ENCODE results near the gene TYRP1.

TYRP1 gene

DNA sequence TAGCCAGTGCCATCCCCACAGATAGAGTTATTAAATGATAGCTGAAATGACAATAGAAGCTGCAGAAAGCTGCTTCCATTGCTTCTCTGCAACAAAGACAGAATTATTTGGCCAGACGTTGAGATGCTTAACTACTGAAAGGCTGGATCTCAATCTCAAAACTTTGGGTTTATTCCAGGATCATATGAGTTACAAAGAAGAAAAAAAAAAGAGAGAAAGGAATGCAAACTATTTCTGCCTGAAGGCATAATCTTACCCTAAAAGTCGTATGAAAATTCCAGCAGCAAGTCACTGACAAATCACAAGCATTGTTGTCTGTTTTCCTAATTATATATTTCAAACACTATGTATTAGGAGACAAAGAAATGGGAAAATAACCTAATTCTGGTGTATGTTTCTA lies 12.8 kb upstream of the TYRP1 start:
- H3K27ac Mint-ChIP-seq, result no peak overlapping the region
- H3K27me3 Mint-ChIP-seq, result no peaks in the 10 kb centered on the region
- H3K9me3 Mint-ChIP-seq, result peaks cover 11% of the 10 kb centered on the region
- H3K4me1 Mint-ChIP-seq (ENCODE audit: low read depth), result no peaks in the 10 kb centered on the region
- no peak overlapping the region for H3K4me3 Mint-ChIP-seq
- no peaks in the 10 kb centered on the region for H3K36me3 Mint-ChIP-seq (ENCODE audit: low read depth)

- Mint-ChIP-seq H3K4me1 (ENCODE audit: low read depth) (no peaks in the 10 kb centered on the region), H3K36me3 (ENCODE audit: low read depth) (no peaks in the 10 kb centered on the region), H3K27me3 (no peaks in the 10 kb centered on the region), H3K9me3 (peaks cover 11% of the 10 kb centered on the region), H3K4me3 (no peak overlapping the region), H3K27ac (no peak overlapping the region)
Measured at GRCh38 chr9:12680757-12681156, 12.4 kb upstream of the TYRP1 start.

- Mint-ChIP-seq H3K4me3 (no peak overlapping the region), H3K27me3 (no peaks in the 10 kb centered on the region), H3K27ac (no peak overlapping the region), H3K9me3 (peaks cover 11% of the 10 kb centered on the region), H3K36me3 (ENCODE audit: low read depth) (no peaks in the 10 kb centered on the region), H3K4me1 (ENCODE audit: low read depth) (no peaks in the 10 kb centered on the region)
Measured at GRCh38 chr9:12681620-12682019, 11.6 kb upstream of the TYRP1 start.

DNA sequence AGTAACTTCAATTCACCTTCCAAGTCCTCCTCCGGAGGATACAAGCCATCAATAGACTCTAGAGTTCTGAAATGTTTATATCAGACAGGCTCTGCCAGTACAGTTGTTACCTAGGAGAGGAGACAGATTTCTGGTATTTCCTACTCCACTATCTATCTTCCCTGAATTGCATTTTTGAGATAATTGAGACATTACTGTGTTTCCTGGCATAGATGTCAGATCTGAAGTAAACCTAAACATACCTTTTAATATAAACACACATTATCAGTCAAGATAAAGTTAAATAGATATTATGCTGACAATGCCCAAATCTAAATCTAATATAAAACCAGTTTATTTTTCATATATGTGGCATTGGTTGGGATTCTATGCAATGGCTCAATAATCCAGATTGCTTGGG lies 8.2 kb upstream of the TYRP1 start:
- no peak overlapping the region for H3K27ac Mint-ChIP-seq
- H3K9me3 Mint-ChIP-seq, result peaks cover 8% of the 10 kb centered on the region
- H3K27me3 Mint-ChIP-seq, result no peaks in the 10 kb centered on the region
- H3K36me3 Mint-ChIP-seq (ENCODE audit: low read depth), result no peaks in the 10 kb centered on the region
- no peaks in the 10 kb centered on the region for H3K4me1 Mint-ChIP-seq (ENCODE audit: low read depth)
- no peak overlapping the region for H3K4me3 Mint-ChIP-seq

- H3K9me3 Mint-ChIP-seq, result peaks cover 15% of the 10 kb centered on the region
- no peaks in the 10 kb centered on the region for H3K4me1 Mint-ChIP-seq (ENCODE audit: low read depth)
- H3K4me3 Mint-ChIP-seq, result no peak overlapping the region
- H3K36me3 Mint-ChIP-seq (ENCODE audit: low read depth), result no peaks in the 10 kb centered on the region
- H3K27me3 Mint-ChIP-seq, result no peaks in the 10 kb centered on the region
- no peak overlapping the region for H3K27ac Mint-ChIP-seq
Measured at GRCh38 chr9:12689233-12689632, 4.0 kb upstream of the TYRP1 start.

DNA sequence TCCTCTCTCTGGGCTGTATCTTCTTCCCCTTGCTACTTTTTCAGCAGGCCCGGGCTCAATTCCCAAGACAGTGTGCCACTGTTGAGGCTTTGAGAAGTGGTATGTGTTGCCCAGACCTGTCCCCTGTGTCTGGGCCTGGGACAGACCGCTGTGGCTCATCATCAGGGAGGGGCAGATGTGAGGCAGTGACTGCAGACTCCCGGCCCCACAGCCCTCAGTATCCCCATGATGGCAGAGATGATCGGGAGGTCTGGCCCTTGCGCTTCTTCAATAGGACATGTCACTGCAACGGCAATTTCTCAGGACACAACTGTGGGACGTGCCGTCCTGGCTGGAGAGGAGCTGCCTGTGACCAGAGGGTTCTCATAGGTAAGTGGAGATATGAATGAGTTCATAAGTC lies 828 bp downstream of the TYRP1 start:
- Mint-ChIP-seq H3K36me3 (ENCODE audit: low read depth) (no peaks in the 10 kb centered on the region), H3K27me3 (no peaks in the 10 kb centered on the region), H3K9me3 (peaks cover 12% of the 10 kb centered on the region), H3K4me3 (no peak overlapping the region), H3K27ac (no peak overlapping the region), H3K4me1 (ENCODE audit: low read depth) (no peaks in the 10 kb centered on the region)

DNA sequence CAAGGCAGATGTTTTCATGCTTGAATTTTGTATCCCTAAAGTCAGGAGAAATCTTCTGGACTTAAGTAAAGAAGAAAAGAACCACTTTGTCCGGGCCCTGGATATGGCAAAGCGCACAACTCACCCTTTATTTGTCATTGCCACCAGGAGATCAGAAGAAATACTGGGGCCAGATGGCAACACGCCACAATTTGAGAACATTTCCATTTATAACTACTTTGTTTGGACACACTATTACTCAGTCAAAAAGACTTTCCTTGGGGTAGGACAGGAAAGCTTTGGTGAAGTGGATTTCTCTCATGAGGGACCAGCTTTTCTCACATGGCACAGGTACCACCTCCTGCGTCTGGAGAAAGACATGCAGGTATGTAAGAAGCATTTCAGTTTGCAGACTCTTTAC lies 2.3 kb downstream of the TYRP1 start:
- Mint-ChIP-seq H3K27ac (no peak overlapping the region), H3K4me1 (ENCODE audit: low read depth) (no peaks in the 10 kb centered on the region), H3K36me3 (ENCODE audit: low read depth) (no peaks in the 10 kb centered on the region), H3K27me3 (no peaks in the 10 kb centered on the region), H3K4me3 (no peak overlapping the region), H3K9me3 (peaks cover 7% of the 10 kb centered on the region)

GRCh38 chr9:12696931-12697622 lies 3.9 kb downstream of the TYRP1 start:
- H3K27ac Mint-ChIP-seq, result no peak overlapping the region
- H3K9me3 Mint-ChIP-seq, result peaks cover 4% of the 10 kb centered on the region
- H3K4me3 Mint-ChIP-seq, result no peak overlapping the region
- no peaks in the 10 kb centered on the region for H3K36me3 Mint-ChIP-seq (ENCODE audit: low read depth)
- H3K27me3 Mint-ChIP-seq, result no peaks in the 10 kb centered on the region
- H3K4me1 Mint-ChIP-seq (ENCODE audit: low read depth), result no peaks in the 10 kb centered on the region

DNA sequence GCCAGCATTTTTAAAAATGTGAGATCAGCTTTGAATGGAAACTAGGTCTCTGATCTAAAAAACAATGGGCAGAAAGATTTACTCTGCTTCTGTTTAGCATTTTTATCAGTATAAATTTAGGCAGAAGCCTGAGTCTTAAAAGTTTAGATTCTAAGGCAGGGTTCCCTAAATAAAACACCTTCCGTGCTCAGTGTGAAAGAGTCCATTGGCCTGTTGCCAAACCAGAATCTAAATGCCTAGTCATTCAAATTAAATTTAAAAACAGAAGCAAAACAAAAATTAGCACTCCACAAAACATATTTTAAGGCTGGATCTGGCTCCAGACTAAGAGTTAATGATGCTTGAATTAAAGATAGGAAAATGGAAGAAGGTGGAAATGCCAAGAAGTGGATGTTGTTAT lies 4.5 kb downstream of the TYRP1 start:
- no peak overlapping the region for H3K4me3 Mint-ChIP-seq
- H3K27ac Mint-ChIP-seq, result no peak overlapping the region
- peaks cover 4% of the 10 kb centered on the region for H3K9me3 Mint-ChIP-seq
- H3K4me1 Mint-ChIP-seq (ENCODE audit: low read depth), result no peaks in the 10 kb centered on the region
- no peaks in the 10 kb centered on the region for H3K27me3 Mint-ChIP-seq
- no peaks in the 10 kb centered on the region for H3K36me3 Mint-ChIP-seq (ENCODE audit: low read depth)

- Mint-ChIP-seq H3K4me3 (no peak overlapping the region), H3K9me3 (peaks cover 4% of the 10 kb centered on the region)
Measured at GRCh38 chr9:12698266-12698665, 5.1 kb downstream of the TYRP1 start.

GRCh38 chr9:12698986-12699385 lies 5.8 kb downstream of the TYRP1 start:
- Mint-ChIP-seq H3K27me3 (no peaks in the 10 kb centered on the region), H3K9me3 (peaks cover 4% of the 10 kb centered on the region), H3K27ac (no peak overlapping the region), H3K4me1 (ENCODE audit: low read depth) (no peaks in the 10 kb centered on the region), H3K4me3 (no peak overlapping the region), H3K36me3 (ENCODE audit: low read depth) (no peaks in the 10 kb centered on the region)

More at GRCh38 chr9:12698266-12698665, 5.1 kb downstream of the TYRP1 start:
- H3K36me3 Mint-ChIP-seq (ENCODE audit: low read depth), result no peaks in the 10 kb centered on the region
- no peaks in the 10 kb centered on the region for H3K27me3 Mint-ChIP-seq
- no peak overlapping the region for H3K27ac Mint-ChIP-seq
- no peaks in the 10 kb centered on the region for H3K4me1 Mint-ChIP-seq (ENCODE audit: low read depth)

DNA sequence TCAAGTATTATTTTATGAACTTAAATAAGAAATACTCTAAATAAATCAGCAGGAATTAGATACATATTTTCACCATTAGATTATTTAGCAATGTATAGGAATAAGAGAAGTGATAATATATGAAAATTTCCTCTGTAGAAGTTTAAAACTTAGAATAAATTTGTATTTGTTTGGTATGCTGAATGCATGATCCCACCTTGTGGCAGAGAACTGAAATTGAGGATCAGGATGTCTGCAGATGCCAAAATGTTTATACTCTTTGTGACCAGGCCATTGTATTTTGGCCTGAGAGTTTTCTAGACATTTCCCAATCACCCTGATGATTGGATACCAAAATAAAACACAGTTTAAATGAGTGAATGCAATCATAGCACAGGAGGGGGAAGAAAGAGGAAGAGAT lies 6.3 kb downstream of the TYRP1 start:
- Mint-ChIP-seq H3K9me3 (peaks cover 4% of the 10 kb centered on the region), H3K27me3 (no peaks in the 10 kb centered on the region), H3K36me3 (ENCODE audit: low read depth) (no peaks in the 10 kb centered on the region), H3K4me1 (ENCODE audit: low read depth) (no peaks in the 10 kb centered on the region), H3K4me3 (no peak overlapping the region), H3K27ac (no peak overlapping the region)

DNA sequence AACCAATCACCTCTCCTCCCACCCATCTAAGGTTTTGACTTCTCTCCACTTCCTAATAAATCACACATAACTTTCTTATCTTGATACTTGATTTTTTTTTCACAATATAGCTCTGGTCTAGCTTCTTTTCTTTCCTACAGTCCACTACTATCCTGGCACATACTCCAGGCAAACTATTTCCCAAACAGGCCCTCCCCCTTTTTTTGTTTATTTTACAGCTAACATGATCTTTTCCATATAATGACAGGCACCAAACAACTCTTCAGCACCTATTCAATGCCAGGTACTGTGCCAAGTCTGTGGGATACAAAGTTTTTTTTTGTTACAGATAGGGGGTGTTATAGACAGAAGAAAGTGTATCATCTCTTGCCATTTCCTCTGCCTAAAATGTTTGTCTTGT lies 7.9 kb downstream of the TYRP1 start:
- no peak overlapping the region for H3K4me3 Mint-ChIP-seq
- H3K4me1 Mint-ChIP-seq (ENCODE audit: low read depth), result no peaks in the 10 kb centered on the region
- no peaks in the 10 kb centered on the region for H3K36me3 Mint-ChIP-seq (ENCODE audit: low read depth)
- H3K9me3 Mint-ChIP-seq, result peaks cover 2% of the 10 kb centered on the region
- no peak overlapping the region for H3K27ac Mint-ChIP-seq
- no peaks in the 10 kb centered on the region for H3K27me3 Mint-ChIP-seq

DNA sequence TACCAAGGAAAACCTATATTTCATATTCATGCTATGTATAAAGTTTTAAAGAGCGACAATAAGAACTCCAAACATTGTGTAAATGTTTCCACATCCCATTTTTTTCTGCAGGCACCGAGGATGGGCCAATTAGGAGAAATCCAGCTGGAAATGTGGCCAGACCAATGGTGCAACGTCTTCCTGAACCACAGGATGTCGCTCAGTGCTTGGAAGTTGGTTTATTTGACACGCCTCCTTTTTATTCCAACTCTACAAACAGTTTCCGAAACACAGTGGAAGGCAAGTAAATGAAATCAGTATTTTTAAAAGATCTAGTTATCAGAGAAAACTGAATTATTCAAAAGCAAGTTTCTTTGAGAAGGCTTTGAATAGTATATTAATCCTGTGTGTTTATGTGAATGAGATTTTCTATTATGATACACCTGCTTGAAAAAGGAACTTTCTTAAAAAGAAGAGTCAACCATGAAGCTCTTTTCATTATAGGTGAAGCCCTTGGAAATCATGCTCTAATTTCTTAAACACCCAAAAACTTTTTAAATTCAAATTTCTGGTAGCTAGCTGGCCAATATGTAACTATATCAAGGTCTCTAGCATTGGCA lies 9.1 kb downstream of the TYRP1 start:
- H3K36me3 Mint-ChIP-seq (ENCODE audit: low read depth), result no peaks in the 10 kb centered on the region
- no peaks in the 10 kb centered on the region for H3K4me1 Mint-ChIP-seq (ENCODE audit: low read depth)
- H3K9me3 Mint-ChIP-seq, result no peaks in the 10 kb centered on the region
- no peaks in the 10 kb centered on the region for H3K27me3 Mint-ChIP-seq
- H3K27ac Mint-ChIP-seq, result no peak overlapping the region
- no peak overlapping the region for H3K4me3 Mint-ChIP-seq

DNA sequence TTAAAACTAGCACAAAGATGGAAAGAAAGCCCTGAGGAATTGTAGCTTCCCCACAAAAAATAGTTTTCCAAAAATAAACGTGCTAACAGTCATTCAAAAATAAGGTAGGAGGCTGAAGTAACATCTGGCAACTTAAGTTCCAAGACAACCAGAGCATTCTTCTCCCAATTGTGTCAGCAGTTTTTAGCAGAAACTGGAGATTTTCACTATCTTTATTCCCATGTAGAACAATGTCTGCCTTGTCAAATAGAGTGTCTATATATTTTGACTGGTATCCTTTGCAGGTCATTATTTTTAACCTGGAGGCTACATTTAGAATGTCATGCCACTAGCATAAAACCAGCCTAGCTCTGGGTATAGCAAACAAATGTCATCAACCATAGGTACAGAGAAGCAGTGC lies 10.8 kb downstream of the TYRP1 start:
- no peak overlapping the region for H3K27ac Mint-ChIP-seq
- H3K9me3 Mint-ChIP-seq, result no peaks in the 10 kb centered on the region
- H3K4me1 Mint-ChIP-seq (ENCODE audit: low read depth), result no peaks in the 10 kb centered on the region
- H3K27me3 Mint-ChIP-seq, result no peaks in the 10 kb centered on the region
- no peak overlapping the region for H3K4me3 Mint-ChIP-seq
- no peaks in the 10 kb centered on the region for H3K36me3 Mint-ChIP-seq (ENCODE audit: low read depth)

Data from stimulated activated naive CD8-positive, alpha-beta T cell treated with anti-CD3 and anti-CD28 coated beads, Interleukin-15, Interleukin-2, amounts not matched to agents 100 ng/mL and 50 ng/mL, for 24 hours (primary cell).